K562 (cell line): Measurements from ENCODE around the gene STT3A.

ENCODE experiments used
- CHD2 ChIP-seq: IDR thresholded peaks from 2 replicates; pipeline ENCODE4 v1.6.1; 2011; ENCODE audit warnings: low read depth, low read length
- DPF2 ChIP-seq: fragments of 450-650 bp; IDR thresholded peaks from 2 replicates; pipeline ENCODE4 v1.6.1; 2016
- EZH2 ChIP-seq: IDR thresholded peaks from 2 replicates; pipeline ENCODE4 v1.6.1; 2012; ENCODE audit warnings: low read depth, mild to moderate bottlenecking, inconsistent platforms, low read length, borderline replicate concordance
- FOXK2 ChIP-seq, 2 experiments: fragments of 450-650 bp; IDR thresholded peaks in 1 of 2; conservative IDR thresholded peaks in 1 of 2; 2 replicates each; pipeline ENCODE4 v1.6.1; 2016; ENCODE audit warnings: low read depth in 2 of 2, mild to moderate bottlenecking in 1 of 2
- JUN ChIP-seq, 2 experiments: sonication (generic) in 1 of 2; formaldehyde crosslinking in 1 of 2; IDR thresholded peaks; 2 replicates each; pipeline versions ENCODE4 v1.6.1 to v1.8.0; 2012 to 2022; ENCODE audit warnings: borderline replicate concordance in 2 of 2, mild to moderate bottlenecking in 2 of 2, improper control_type of control experiment in 1 of 2, low read depth in 1 of 2, low read length in 1 of 2, missing genetic modification reagents in 1 of 2
- MCM2 ChIP-seq: fragments of 450-650 bp; IDR thresholded peaks from 2 replicates; pipeline ENCODE4 v1.6.1; 2017; ENCODE audit warnings: low read depth, mild to moderate bottlenecking
- TFAP4 ChIP-seq: sonication (generic); formaldehyde crosslinking; IDR thresholded peaks from 2 replicates; pipeline ENCODE4 v1.8.0; 2022; ENCODE audit warnings: missing genetic modification reagents, mild to moderate bottlenecking, moderate library complexity, borderline replicate concordance
- TF ChIP-seq, protein P1 (sequence below): sonication (generic); formaldehyde crosslinking; IDR thresholded peaks from 2 replicates; pipeline ENCODE4 v1.8.1; 2023; ENCODE audit warnings: missing genetic modification reagents, mild to moderate bottlenecking, borderline replicate concordance

DNA sequence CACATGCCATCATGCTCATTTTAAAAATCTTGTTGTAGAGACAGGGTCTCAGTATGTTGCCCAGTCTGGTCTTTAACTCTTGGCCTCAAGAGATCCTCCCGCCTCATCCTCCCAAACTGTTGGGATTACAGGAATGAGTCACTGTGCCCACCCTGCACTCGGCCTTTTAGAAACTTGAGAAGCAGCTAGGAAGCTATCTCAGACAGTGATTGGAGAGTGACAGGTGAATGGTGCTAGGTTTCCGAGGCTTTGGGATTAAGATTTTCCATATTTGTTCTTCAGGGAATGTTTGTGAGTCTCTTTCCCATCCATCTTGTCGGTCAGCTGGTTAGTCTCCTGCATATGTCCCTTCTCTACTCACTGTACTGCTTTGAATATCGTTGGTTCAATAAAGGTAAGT, 12.8 kb upstream of the STT3A start:
- TF ChIP-seq DPF2 = no peak
- no peak for TF ChIP-seq MCM2
- TF ChIP-seq JUN (IDR thresholded peaks at IDR 0.05; ENCODE audit: borderline replicate concordance, low read depth, low read length) = no peak
- no peak for TF ChIP-seq JUN (CRISPR knock-in tag; IDR thresholded peaks at IDR 0.05; ENCODE audit: borderline replicate concordance)
- TF ChIP-seq TFAP4 (CRISPR knock-in tag) = no peak
- TF ChIP-seq CHD2 = no peak
- no peak for TF ChIP-seq FOXK2 (conservative IDR thresholded peaks at IDR 0.05 in 1 of 2, IDR thresholded peaks at IDR 0.05 in 1 of 2; ENCODE audit: low read depth in 2 of 2)
- TF ChIP-seq, protein P1, sequence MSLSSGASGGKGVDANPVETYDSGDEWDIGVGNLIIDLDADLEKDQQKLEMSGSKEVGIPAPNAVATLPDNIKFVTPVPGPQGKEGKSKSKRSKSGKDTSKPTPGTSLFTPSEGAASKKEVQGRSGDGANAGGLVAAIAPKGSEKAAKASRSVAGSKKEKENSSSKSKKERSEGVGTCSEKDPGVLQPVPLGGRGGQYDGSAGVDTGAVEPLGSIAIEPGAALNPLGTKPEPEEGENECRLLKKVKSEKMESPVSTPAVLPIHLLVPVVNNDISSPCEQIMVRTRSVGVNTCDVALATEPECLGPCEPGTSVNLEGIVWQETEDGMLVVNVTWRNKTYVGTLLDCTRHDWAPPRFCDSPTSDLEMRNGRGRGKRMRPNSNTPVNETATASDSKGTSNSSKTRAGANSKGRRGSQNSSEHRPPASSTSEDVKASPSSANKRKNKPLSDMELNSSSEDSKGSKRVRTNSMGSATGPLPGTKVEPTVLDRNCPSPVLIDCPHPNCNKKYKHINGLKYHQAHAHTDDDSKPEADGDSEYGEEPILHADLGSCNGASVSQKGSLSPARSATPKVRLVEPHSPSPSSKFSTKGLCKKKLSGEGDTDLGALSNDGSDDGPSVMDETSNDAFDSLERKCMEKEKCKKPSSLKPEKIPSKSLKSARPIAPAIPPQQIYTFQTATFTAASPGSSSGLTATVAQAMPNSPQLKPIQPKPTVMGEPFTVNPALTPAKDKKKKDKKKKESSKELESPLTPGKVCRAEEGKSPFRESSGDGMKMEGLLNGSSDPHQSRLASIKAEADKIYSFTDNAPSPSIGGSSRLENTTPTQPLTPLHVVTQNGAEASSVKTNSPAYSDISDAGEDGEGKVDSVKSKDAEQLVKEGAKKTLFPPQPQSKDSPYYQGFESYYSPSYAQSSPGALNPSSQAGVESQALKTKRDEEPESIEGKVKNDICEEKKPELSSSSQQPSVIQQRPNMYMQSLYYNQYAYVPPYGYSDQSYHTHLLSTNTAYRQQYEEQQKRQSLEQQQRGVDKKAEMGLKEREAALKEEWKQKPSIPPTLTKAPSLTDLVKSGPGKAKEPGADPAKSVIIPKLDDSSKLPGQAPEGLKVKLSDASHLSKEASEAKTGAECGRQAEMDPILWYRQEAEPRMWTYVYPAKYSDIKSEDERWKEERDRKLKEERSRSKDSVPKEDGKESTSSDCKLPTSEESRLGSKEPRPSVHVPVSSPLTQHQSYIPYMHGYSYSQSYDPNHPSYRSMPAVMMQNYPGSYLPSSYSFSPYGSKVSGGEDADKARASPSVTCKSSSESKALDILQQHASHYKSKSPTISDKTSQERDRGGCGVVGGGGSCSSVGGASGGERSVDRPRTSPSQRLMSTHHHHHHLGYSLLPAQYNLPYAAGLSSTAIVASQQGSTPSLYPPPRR (CRISPR knock-in tag) = no peak
- TF ChIP-seq EZH2 = no peak
